HepG2 (cell line): ENCODE measurements around the gene UPK1A. TPM values are rescaled to one million over a fixed set of nuclear protein-coding genes. Genes with fewer than 3 reads are reported as not detected.

Experiments used
- CSRNP2 ChIP-seq: sonication (generic); formaldehyde crosslinking; conservative IDR thresholded peaks from 2 replicates; pipeline ENCODE4 v1.8.0; 2022; ENCODE audit warnings: low read depth, missing genetic modification reagents
- HNRNPK ChIP-seq: fragments of 200-400 bp; formaldehyde crosslinking; IDR thresholded peaks from 2 replicates; pipeline ENCODE4 v1.6.1; 2018; ENCODE audit warnings: low read length, low read depth, moderate library complexity, mild to moderate bottlenecking; ENCODE audit not compliant: poor library complexity, severe bottlenecking
- KMT2B ChIP-seq: IDR thresholded peaks from 2 replicates; pipeline ENCODE4 v1.6.1; 2016; ENCODE audit warnings: missing genetic modification reagents, missing compliant biosample characterization
- RFX3 ChIP-seq: IDR thresholded peaks from 2 replicates; pipeline ENCODE4 v1.6.1; 2016; ENCODE audit warnings: missing biosample characterization, missing genetic modification reagents
- SMAD1 ChIP-seq: sonication (generic); formaldehyde crosslinking; IDR thresholded peaks from 2 replicates; pipeline ENCODE4 v1.4.0; 2020; ENCODE audit warnings: missing genetic modification reagents, low read depth, mild to moderate bottlenecking, borderline replicate concordance
- SMC3 ChIP-seq: IDR thresholded peaks from 2 replicates; pipeline ENCODE4 v1.6.1; 2011; ENCODE audit warnings: low read length, improper control_type of control experiment
- SP140L ChIP-seq: sonication (generic); formaldehyde crosslinking; IDR thresholded peaks from 2 replicates; pipeline ENCODE4 v1.4.0; 2020; ENCODE audit warnings: missing genetic modification reagents, borderline replicate concordance
- SP2 ChIP-seq: sonication (generic); formaldehyde crosslinking; IDR thresholded peaks from 2 replicates; pipeline ENCODE4 v1.5.1; 2020; ENCODE audit warnings: mild to moderate bottlenecking, missing genetic modification reagents
- TEAD2 ChIP-seq: sonication (generic); formaldehyde crosslinking; IDR thresholded peaks from 2 replicates; pipeline ENCODE4 v1.9.0; 2021; ENCODE audit warnings: missing genetic modification reagents
- ZBTB43 ChIP-seq: sonication (generic); formaldehyde crosslinking; conservative IDR thresholded peaks from 2 replicates; pipeline ENCODE4 v1.4.0; 2020; ENCODE audit warnings: missing genetic modification reagents
- ZNF292 ChIP-seq: sonication (generic); formaldehyde crosslinking; IDR thresholded peaks from 2 replicates; pipeline ENCODE4 v1.8.1; 2022; ENCODE audit warnings: mild to moderate bottlenecking, low read depth, missing genetic modification reagents, borderline replicate concordance
- ZNF3 ChIP-seq: IDR thresholded peaks from 2 replicates; pipeline ENCODE4 v1.7.0; 2017; ENCODE audit warnings: inconsistent platforms
- ZNF431 ChIP-seq: sonication (generic); formaldehyde crosslinking; IDR thresholded peaks from 2 replicates; pipeline ENCODE4 v1.9.0; 2022; ENCODE audit warnings: missing genetic modification reagents, low read depth, mild to moderate bottlenecking, borderline replicate concordance
- ZNF550 ChIP-seq: sonication (generic); formaldehyde crosslinking; IDR thresholded peaks from 2 replicates; pipeline ENCODE4 v1.4.0; 2020; ENCODE audit warnings: mild to moderate bottlenecking, missing genetic modification reagents, borderline replicate concordance
- ZNF704 ChIP-seq: sonication (generic); formaldehyde crosslinking; IDR thresholded peaks from 2 replicates; pipeline ENCODE4 v1.8.1; 2023; ENCODE audit warnings: mild to moderate bottlenecking, inconsistent platforms, moderate library complexity, missing genetic modification reagents, borderline replicate concordance
- ZNF781 ChIP-seq: sonication (generic); formaldehyde crosslinking; IDR thresholded peaks from 2 replicates; pipeline ENCODE4 v1.5.1; 2020; ENCODE audit warnings: borderline replicate concordance, mild to moderate bottlenecking, missing genetic modification reagents; ENCODE audit errors: not compliant biosample characterization
- ZNF784 ChIP-seq: sonication (generic); formaldehyde crosslinking; IDR thresholded peaks from 2 replicates; pipeline ENCODE4 v1.5.1; 2020; ENCODE audit warnings: missing genetic modification reagents, mild to moderate bottlenecking, borderline replicate concordance
- ZNF841 ChIP-seq: sonication (generic); formaldehyde crosslinking; IDR thresholded peaks from 2 replicates; pipeline ENCODE4 v1.8.1; 2023; ENCODE audit warnings: missing genetic modification reagents, borderline replicate concordance
- polyA plus RNA-seq, 8 experiments: library from polyadenylated mRNA; depleted of rRNA in 3 of 8; stranded (reverse) in 7 of 8; unstranded in 1 of 8; fragments of >200 nt; fragmentation: Illumina TruSeq in 4 of 8; extraction: Trizol in 4 of 8; gene quantifications; 2 replicates each; pipeline versions ENCODE4 v1.2.1 to v1.2.3, GENCODE V29; 2011 to 2016; ENCODE audit warnings: low read depth in 4 of 8, missing spikeins in 1 of 8, mixed read lengths in 1 of 8; ENCODE audit not compliant: insufficient read depth in 1 of 8
- total RNA-seq, 5 experiments: library from RNA; depleted of rRNA; stranded (reverse); fragments of >200 nt; fragmentation: Illumina TruSeq; extraction: Trizol; gene quantifications; 2 replicates each; pipeline ENCODE4 v1.2.3, GENCODE V29; 2016; ENCODE audit warnings: low read depth in 1 of 5
- TF ChIP-seq, protein P1 (sequence below): sonication (generic); formaldehyde crosslinking; IDR thresholded peaks from 2 replicates; pipeline ENCODE4 v1.8.0; 2022; ENCODE audit warnings: missing genetic modification reagents, mild to moderate bottlenecking, moderate library complexity, borderline replicate concordance
- TF ChIP-seq, protein P2 (sequence below): sonication (generic); formaldehyde crosslinking; IDR thresholded peaks from 2 replicates; pipeline ENCODE4 v1.4.0; 2020; ENCODE audit warnings: mild to moderate bottlenecking, missing genetic modification reagents

Gene UPK1A
- total and polyA plus RNA-seq, 2 of the 13 experiments (the other 11 are each of a cell fraction or from before 2014, with no cell fraction given), result 2.9 TPM; not detected in 1

GRCh38 chr19:35693835-35694599 lies 27.7 kb downstream of the UPK1A start (continued):
- TF ChIP-seq, protein P1, sequence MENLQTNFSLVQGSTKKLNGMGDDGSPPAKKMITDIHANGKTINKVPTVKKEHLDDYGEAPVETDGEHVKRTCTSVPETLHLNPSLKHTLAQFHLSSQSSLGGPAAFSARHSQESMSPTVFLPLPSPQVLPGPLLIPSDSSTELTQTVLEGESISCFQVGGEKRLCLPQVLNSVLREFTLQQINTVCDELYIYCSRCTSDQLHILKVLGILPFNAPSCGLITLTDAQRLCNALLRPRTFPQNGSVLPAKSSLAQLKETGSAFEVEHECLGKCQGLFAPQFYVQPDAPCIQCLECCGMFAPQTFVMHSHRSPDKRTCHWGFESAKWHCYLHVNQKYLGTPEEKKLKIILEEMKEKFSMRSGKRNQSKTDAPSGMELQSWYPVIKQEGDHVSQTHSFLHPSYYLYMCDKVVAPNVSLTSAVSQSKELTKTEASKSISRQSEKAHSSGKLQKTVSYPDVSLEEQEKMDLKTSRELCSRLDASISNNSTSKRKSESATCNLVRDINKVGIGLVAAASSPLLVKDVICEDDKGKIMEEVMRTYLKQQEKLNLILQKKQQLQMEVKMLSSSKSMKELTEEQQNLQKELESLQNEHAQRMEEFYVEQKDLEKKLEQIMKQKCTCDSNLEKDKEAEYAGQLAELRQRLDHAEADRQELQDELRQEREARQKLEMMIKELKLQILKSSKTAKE (CRISPR knock-in tag), result no peak
- TF ChIP-seq ZNF431 (no peak), ZNF841 (CRISPR knock-in tag) (no peak), RFX3 (CRISPR knock-in tag) (no peak), ZBTB43 (CRISPR knock-in tag) (no peak), ZNF781 (CRISPR knock-in tag) (no peak), TEAD2 (no peak), SP140L (no peak), SMC3 (peak; percentile 96), ZNF550 (CRISPR knock-in tag) (no peak), HNRNPK (peak; percentile 81), ZNF292 (CRISPR knock-in tag) (no peak), ZNF3 (CRISPR knock-in tag) (no peak), ZNF784 (CRISPR knock-in tag) (no peak), SMAD1 (CRISPR knock-in tag) (no peak), KMT2B (no peak), CSRNP2 (CRISPR knock-in tag) (no peak), ZNF704 (CRISPR knock-in tag) (no peak), SP2 (CRISPR knock-in tag) (no peak)
- TF ChIP-seq, protein P2, sequence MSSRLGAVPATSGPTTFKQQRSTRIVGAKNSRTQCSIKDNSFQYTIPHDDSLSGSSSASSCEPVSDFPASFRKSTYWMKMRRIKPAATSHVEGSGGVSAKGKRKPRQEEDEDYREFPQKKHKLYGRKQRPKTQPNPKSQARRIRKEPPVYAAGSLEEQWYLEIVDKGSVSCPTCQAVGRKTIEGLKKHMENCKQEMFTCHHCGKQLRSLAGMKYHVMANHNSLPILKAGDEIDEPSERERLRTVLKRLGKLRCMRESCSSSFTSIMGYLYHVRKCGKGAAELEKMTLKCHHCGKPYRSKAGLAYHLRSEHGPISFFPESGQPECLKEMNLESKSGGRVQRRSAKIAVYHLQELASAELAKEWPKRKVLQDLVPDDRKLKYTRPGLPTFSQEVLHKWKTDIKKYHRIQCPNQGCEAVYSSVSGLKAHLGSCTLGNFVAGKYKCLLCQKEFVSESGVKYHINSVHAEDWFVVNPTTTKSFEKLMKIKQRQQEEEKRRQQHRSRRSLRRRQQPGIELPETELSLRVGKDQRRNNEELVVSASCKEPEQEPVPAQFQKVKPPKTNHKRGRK (CRISPR knock-in tag), result peak; percentile 89
